IMR-90 (cell line): ENCODE data around the gene DLG5. TPM values are rescaled to one million over a fixed set of nuclear protein-coding genes. Genes with fewer than 3 reads are reported as not detected.

ENCODE experiments used
- ATAC-seq: fragments of 200-7000 bp; cut with Tn5 transposase; 2 replicates; pipeline ENCODE4 v1.9.1; 2020; ENCODE audit warnings: low read depth, mild to moderate bottlenecking, moderate library complexity
- BruUV-seq: library from RNA; stranded (reverse); fragments of 400-500 nt; replicated peaks from 2 replicates; lab custom pipeline; 2021; lab: Mats Ljungman, UMichigan
- CTCF ChIA-PET: fragments of 300-600 bp; formaldehyde crosslinking; extraction: SDS; loops from one replicate; lab custom pipeline; 2021; ENCODE audit warnings: antibody characterized with exemption; lab: Yijun Ruan, JAX
- POLR2A ChIA-PET: fragments of 300-600 bp; sonication (Branson Sonifier 250); formaldehyde crosslinking; loops from one replicate; lab custom pipeline; 2022; ENCODE audit warnings: antibody characterized with exemption; ENCODE audit not compliant: unreplicated experiment; lab: Charles Lee
- DNase-seq: peaks from one replicate; pipeline ENCODE4 v3.0.0; 2013
- H2AFZ ChIP-seq: replicated peaks from 2 replicates; pipeline ENCODE3; 2013; ENCODE audit warnings: low read length, mild to moderate bottlenecking; ENCODE audit not compliant: poor library complexity
- H2AK5ac ChIP-seq: 2 replicates; pipeline ENCODE4 v1.6.1; 2013; ENCODE audit warnings: low read depth, low read length, inconsistent platforms
- H2AK9ac ChIP-seq: replicated peaks from 2 replicates; pipeline ENCODE3; 2013; ENCODE audit warnings: mild to moderate bottlenecking, low read depth, low read length, moderate library complexity; ENCODE audit not compliant: poor library complexity
- H2BK120ac ChIP-seq: 2 replicates; pipeline ENCODE4 v1.6.1; 2013; ENCODE audit warnings: low read depth, low read length, inconsistent platforms
- H2BK15ac ChIP-seq: 3 replicates; pipeline ENCODE4 v1.6.1; 2013; ENCODE audit warnings: low read depth, low read length, inconsistent platforms
- H2BK20ac ChIP-seq: 2 replicates; pipeline ENCODE4 v1.6.1; 2013; ENCODE audit warnings: low read depth, mild to moderate bottlenecking, inconsistent platforms, low read length, moderate library complexity
- H2BK5ac ChIP-seq: 2 replicates; pipeline ENCODE4 v1.6.1; 2013; ENCODE audit warnings: mild to moderate bottlenecking, low read depth, low read length, inconsistent platforms; ENCODE audit not compliant: poor library complexity, severe bottlenecking
- H3K14ac ChIP-seq: replicated peaks from 2 replicates; pipeline ENCODE4 v1.6.1; 2013; ENCODE audit warnings: low read depth, low read length, inconsistent platforms
- H3K18ac ChIP-seq: 2 replicates; pipeline ENCODE4 v1.6.1; 2013; ENCODE audit warnings: low read depth, low read length, control low read depth
- H3K23ac ChIP-seq: 2 replicates; pipeline ENCODE4 v1.6.1; 2013; ENCODE audit warnings: low read depth, low read length, inconsistent platforms
- H3K27ac ChIP-seq: 2 replicates; pipeline ENCODE4 v1.5.1; 2013; ENCODE audit warnings: mild to moderate bottlenecking, control low read depth, low read length; ENCODE audit not compliant: insufficient read depth
- H3K27me3 ChIP-seq: 2 replicates; pipeline ENCODE4 v1.6.1; 2013; ENCODE audit warnings: low read length; ENCODE audit not compliant: control insufficient read depth, insufficient read depth
- H3K36me3 ChIP-seq: 2 replicates; pipeline ENCODE4 v1.6.1; 2013; ENCODE audit warnings: low read length, mixed read lengths; ENCODE audit not compliant: control insufficient read depth, insufficient read depth
- H3K4ac ChIP-seq: 2 replicates; pipeline ENCODE4 v1.6.1; 2013; ENCODE audit warnings: low read depth, low read length, inconsistent platforms
- H3K4me1 ChIP-seq: 2 replicates; pipeline ENCODE4 v1.6.1; 2013; ENCODE audit warnings: low read length, mixed read lengths; ENCODE audit not compliant: control insufficient read depth, insufficient read depth
- H3K4me2 ChIP-seq: 2 replicates; pipeline ENCODE4 v1.6.1; 2013; ENCODE audit warnings: low read depth, mild to moderate bottlenecking, control low read depth, low read length, moderate library complexity
- H3K4me3 ChIP-seq: 2 replicates; pipeline ENCODE4 v1.5.1; 2013; ENCODE audit warnings: low read depth, mild to moderate bottlenecking, control low read depth, low read length, moderate library complexity; ENCODE audit not compliant: insufficient read depth
- H3K56ac ChIP-seq: 2 replicates; pipeline ENCODE4 v1.6.1; 2013; ENCODE audit warnings: low read length, inconsistent platforms; ENCODE audit not compliant: insufficient read depth; ENCODE audit errors: extremely low read depth
- H3K79me1 ChIP-seq, 2 experiments: 2 replicates each; pipeline ENCODE4 v1.6.1; 2013; ENCODE audit warnings: low read length in 2 of 2, inconsistent platforms in 1 of 2, low read depth in 1 of 2
- H3K9ac ChIP-seq: 2 replicates; pipeline ENCODE4 v1.6.1; 2013; ENCODE audit warnings: low read depth, low read length, control low read depth
- H3K9me1 ChIP-seq: 2 replicates; pipeline ENCODE4 v1.6.1; 2013; ENCODE audit warnings: low read length, inconsistent platforms; ENCODE audit not compliant: insufficient read depth
- H3K9me3 ChIP-seq: 2 replicates; pipeline ENCODE4 v1.6.1; 2013; ENCODE audit warnings: low read length; ENCODE audit not compliant: control insufficient read depth, insufficient read depth
- H4K20me1 ChIP-seq: 2 replicates; pipeline ENCODE4 v1.6.1; 2013; ENCODE audit warnings: low read length, inconsistent platforms; ENCODE audit not compliant: insufficient read depth
- H4K5ac ChIP-seq: 2 replicates; pipeline ENCODE4 v1.6.1; 2013; ENCODE audit warnings: mild to moderate bottlenecking, low read depth, low read length, control low read depth
- H4K8ac ChIP-seq, 2 experiments: 2 replicates each; pipeline ENCODE4 v1.6.1; 2013; ENCODE audit warnings: low read depth in 2 of 2, low read length in 2 of 2, control low read depth in 1 of 2, inconsistent platforms in 1 of 2
- H4K91ac ChIP-seq: 2 replicates; pipeline ENCODE4 v1.6.1; 2013; ENCODE audit warnings: low read depth, low read length, inconsistent platforms; ENCODE audit not compliant: insufficient read depth
- MXI1 ChIP-seq: IDR thresholded peaks from 2 replicates; pipeline ENCODE4 v1.6.1; 2012; ENCODE audit warnings: low read depth, mild to moderate bottlenecking, low read length, moderate library complexity, borderline replicate concordance
- RFX5 ChIP-seq: IDR thresholded peaks from 2 replicates; pipeline ENCODE4 v1.8.0; 2012; ENCODE audit warnings: low read depth, mild to moderate bottlenecking, low read length, moderate library complexity
- WGBS, 2 experiments: methylation state at CpG; one replicate each; pipeline versions ENCODE4 v1.1.5 to v1.1.7; 2013; ENCODE audit warnings: missing lambda C conversion rate in 2 of 2; ENCODE audit not compliant: insufficient read length in 1 of 2; ENCODE audit errors: extremely low coverage in 2 of 2; 5-methylcytosine and 5-hydroxymethylcytosine counted together
- dilution Hi-C: fragments of 300-500 bp; cut with HindIII; formaldehyde crosslinking; loops from one replicate; pipeline ENCODE4 v1.14.3; 2018; ENCODE audit warnings: low sequenced_read_pairs; ENCODE audit not compliant: unreplicated experiment
- in situ Hi-C: fragments of 300-500 bp; cut with MboI; formaldehyde crosslinking; loops from 3 replicates; pipeline ENCODE4 v1.14.3; 2019; ENCODE audit warnings: low sequenced_read_pairs, inconsistent platforms, mixed read lengths
- intact Hi-C: fragments of 100-400 bp; cut with micrococcal nuclease; formaldehyde crosslinking; loops from 2 replicates; pipeline ENCODE4 v1.10.0; 2022
- polyA plus RNA-seq, 3 experiments: library from polyadenylated mRNA; depleted of rRNA; stranded (reverse); fragments of >200 nt; gene quantifications; 2 replicates each; pipeline ENCODE4 v1.2.3, GENCODE V29; 2012; ENCODE audit warnings: low replicate concordance in 1 of 3
- total RNA-seq: library from RNA; depleted of rRNA; stranded (reverse); fragments of >200 nt; gene quantifications from 2 replicates; pipeline ENCODE4 v1.2.3, GENCODE V29; 2012
- TF ChIP-seq, protein P1 (sequence below): conservative IDR thresholded peaks from 2 replicates; pipeline ENCODE4 v1.5.1; 2012; ENCODE audit warnings: mild to moderate bottlenecking, low read depth, low read length, improper control_type of control experiment

Gene DLG5
- total and polyA plus RNA-seq, 2 of the 4 experiments (the other 2 are of a cell fraction): 12.7 to 28.7 TPM

DNA sequence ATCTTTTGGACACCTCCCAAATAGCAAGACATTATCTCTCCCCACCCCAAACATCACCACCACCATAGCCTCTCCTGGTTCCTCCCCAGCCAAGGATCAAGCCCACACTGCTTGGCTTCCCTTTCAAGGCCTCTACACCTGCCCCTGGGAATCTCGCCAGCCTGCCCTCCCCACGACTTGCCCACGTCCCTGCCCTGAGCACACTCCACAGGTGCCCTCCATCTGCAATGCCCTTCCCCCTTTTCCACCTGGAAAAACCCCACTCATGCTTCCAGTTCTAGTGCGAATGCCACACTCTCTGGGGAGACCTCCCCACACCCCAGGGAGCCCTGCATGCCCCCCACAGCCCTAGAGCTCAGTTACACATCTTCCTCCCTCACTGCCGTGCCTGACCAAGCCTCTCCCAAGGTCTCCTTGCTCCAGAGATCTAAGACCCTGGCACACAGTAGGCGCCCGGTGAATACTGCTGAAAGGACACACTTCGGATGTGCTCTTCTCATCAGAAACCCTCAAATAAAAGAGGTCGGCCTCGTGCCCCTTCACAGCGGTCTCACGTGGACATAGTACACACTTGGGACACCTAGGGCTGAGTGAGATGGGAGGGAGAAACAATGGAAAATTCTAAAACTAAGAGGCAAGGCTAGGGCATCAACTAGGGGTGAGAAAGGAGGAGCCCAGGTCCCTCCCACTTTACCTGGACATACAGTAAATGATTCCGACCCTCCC is 91.4 kb downstream of the DLG5 start:
- Histone ChIP-seq H2BK5ac (no peak overlapping the region), H2AK9ac (no peak overlapping the region), H3K4ac (no peak overlapping the region), H3K79me1 (peaks cover 14 to 30% of the 10 kb centered on the region in 2 experiments; a peak in 3 of 4 replicates), H2AFZ (no peak overlapping the region), H3K4me1 (peaks cover 2% of the 10 kb centered on the region), H3K18ac (no peak overlapping the region), H2BK20ac (no peak overlapping the region), H3K23ac (no peak overlapping the region), H3K14ac (no peak overlapping the region), H3K36me3 (peaks cover 53% of the 10 kb centered on the region), H3K4me3 (no peak overlapping the region), H4K5ac (no peak overlapping the region), H3K27ac (no peak overlapping the region), H2BK15ac (no peak overlapping the region), H3K4me2 (no peak overlapping the region), H3K9me3 (no peaks in the 10 kb centered on the region), H2AK5ac (no peak overlapping the region), H3K9me1 (no peaks in the 10 kb centered on the region), H2BK120ac (no peak overlapping the region), H4K91ac (no peak overlapping the region), H3K9ac (no peak overlapping the region), H4K20me1 (0 out of 2 replicates have a peak, but pooled peaks cover 4% of the 10 kb centered on the region), H3K56ac (no peak overlapping the region), H3K27me3 (no peaks in the 10 kb centered on the region), H4K8ac (no peak overlapping the region)
- intact Hi-C loops: no loop called here
- ATAC-seq (no peak), DNase-seq (no peak)
- dilution Hi-C loops: no loop called here
- no peak for TF ChIP-seq RFX5
- TF ChIP-seq MXI1: no peak
- TF ChIP-seq, protein P1, sequence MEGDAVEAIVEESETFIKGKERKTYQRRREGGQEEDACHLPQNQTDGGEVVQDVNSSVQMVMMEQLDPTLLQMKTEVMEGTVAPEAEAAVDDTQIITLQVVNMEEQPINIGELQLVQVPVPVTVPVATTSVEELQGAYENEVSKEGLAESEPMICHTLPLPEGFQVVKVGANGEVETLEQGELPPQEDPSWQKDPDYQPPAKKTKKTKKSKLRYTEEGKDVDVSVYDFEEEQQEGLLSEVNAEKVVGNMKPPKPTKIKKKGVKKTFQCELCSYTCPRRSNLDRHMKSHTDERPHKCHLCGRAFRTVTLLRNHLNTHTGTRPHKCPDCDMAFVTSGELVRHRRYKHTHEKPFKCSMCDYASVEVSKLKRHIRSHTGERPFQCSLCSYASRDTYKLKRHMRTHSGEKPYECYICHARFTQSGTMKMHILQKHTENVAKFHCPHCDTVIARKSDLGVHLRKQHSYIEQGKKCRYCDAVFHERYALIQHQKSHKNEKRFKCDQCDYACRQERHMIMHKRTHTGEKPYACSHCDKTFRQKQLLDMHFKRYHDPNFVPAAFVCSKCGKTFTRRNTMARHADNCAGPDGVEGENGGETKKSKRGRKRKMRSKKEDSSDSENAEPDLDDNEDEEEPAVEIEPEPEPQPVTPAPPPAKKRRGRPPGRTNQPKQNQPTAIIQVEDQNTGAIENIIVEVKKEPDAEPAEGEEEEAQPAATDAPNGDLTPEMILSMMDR: no peak
- CTCF ChIA-PET: no interaction called here
- 100% methylated on average over 5 of the region's 13 CpGs; no CpG with 5 or more reads in 1 of the 2 experiments for WGBS, 2 experiments
- POLR2A ChIA-PET: no interaction called here
- in situ Hi-C loops: no loop called here
- BruUV-seq: no TSS peak
